K562 (cell line): Measurements from ENCODE around the gene SMIM35.

Source experiments
- ARNT ChIP-seq, 2 experiments: fragments of 450-650 bp; IDR thresholded peaks; 2 replicates each; pipeline ENCODE4 v1.6.1; 2016; ENCODE audit warnings: mild to moderate bottlenecking in 1 of 2
- BHLHE40 ChIP-seq: IDR thresholded peaks from 2 replicates; pipeline ENCODE4 v1.6.1; 2011; ENCODE audit warnings: low read length, improper control_type of control experiment
- HCFC1 ChIP-seq: IDR thresholded peaks from 2 replicates; pipeline ENCODE4 v1.6.1; 2012; ENCODE audit warnings: low read depth, low read length, improper control_type of control experiment
- HDAC2 ChIP-seq: fragments of 450-650 bp; IDR thresholded peaks from 2 replicates; pipeline ENCODE4 v1.6.1; 2016; ENCODE audit warnings: mild to moderate bottlenecking
- JUN ChIP-seq, 2 experiments: sonication (generic) in 1 of 2; formaldehyde crosslinking in 1 of 2; IDR thresholded peaks; 2 replicates each; pipeline versions ENCODE4 v1.6.1 to v1.8.0; 2012 to 2022; ENCODE audit warnings: borderline replicate concordance in 2 of 2, mild to moderate bottlenecking in 2 of 2, improper control_type of control experiment in 1 of 2, low read depth in 1 of 2, low read length in 1 of 2, missing genetic modification reagents in 1 of 2
- PBX2 ChIP-seq, 2 experiments: IDR thresholded peaks in 1 of 2; conservative IDR thresholded peaks in 1 of 2; 2 replicates each; pipeline ENCODE4 v1.6.1; 2016; ENCODE audit warnings: low read depth in 2 of 2, mild to moderate bottlenecking in 1 of 2, missing compliant biosample characterization in 1 of 2, missing genetic modification characterization in 1 of 2, moderate library complexity in 1 of 2
- PHTF2 ChIP-seq: fragments of 250-450 bp; sonication (Bioruptor Pico); IDR thresholded peaks from 2 replicates; pipeline ENCODE4 v1.5.0; 2021; ENCODE audit warnings: mild to moderate bottlenecking
- POLR2AphosphoS2 ChIP-seq: IDR thresholded peaks from 2 replicates; pipeline ENCODE4 v1.6.1; 2012; ENCODE audit warnings: low read length, improper control_type of control experiment
- RFX5 ChIP-seq: IDR thresholded peaks from 2 replicates; pipeline ENCODE4 v1.6.1; 2011; ENCODE audit warnings: low read depth, mild to moderate bottlenecking, improper control_type of control experiment, low read length
- SMARCC2 ChIP-seq: fragments of 450-650 bp; IDR thresholded peaks from 2 replicates; pipeline ENCODE4 v1.6.1; 2017; ENCODE audit warnings: antibody characterized with exemption, moderate library complexity, mild to moderate bottlenecking, low read depth
- USF2 ChIP-seq: sonication (generic); formaldehyde crosslinking; IDR thresholded peaks from 2 replicates; pipeline ENCODE4 v1.5.0; 2020; ENCODE audit warnings: missing genetic modification reagents
- ZBTB7A ChIP-seq: IDR thresholded peaks from 2 replicates; pipeline ENCODE4 v1.6.1; 2011; ENCODE audit warnings: low read depth, mild to moderate bottlenecking, low read length, moderate library complexity, borderline replicate concordance; ENCODE audit not compliant: control insufficient read depth
- TF ChIP-seq, protein P1 (sequence below), 3 experiments: IDR thresholded peaks in 2 of 3; conservative IDR thresholded peaks in 1 of 3; 2 replicates each; pipeline ENCODE4 v1.5.1; 2011 to 2012; ENCODE audit warnings: low read length in 3 of 3, mild to moderate bottlenecking in 3 of 3, control low read depth in 2 of 3, improper control_type of control experiment in 1 of 3, inconsistent platforms in 1 of 3, low read depth in 1 of 3, mixed read lengths in 1 of 3, moderate library complexity in 1 of 3; ENCODE audit not compliant: insufficient read depth in 2 of 3

GRCh38 chr11:118068206-118068944, 18.4 kb downstream of the SMIM35 start:
- TF ChIP-seq POLR2AphosphoS2 (no peak), JUN (IDR thresholded peaks at IDR 0.05; ENCODE audit: borderline replicate concordance, low read depth, low read length) (no peak), JUN (CRISPR knock-in tag; IDR thresholded peaks at IDR 0.05; ENCODE audit: borderline replicate concordance) (no peak), RFX5 (no peak), ZBTB7A (no peak), HDAC2 (no peak), SMARCC2 (no peak), HCFC1 (no peak), PHTF2 (CRISPR knock-in tag) (no peak), PBX2 (CRISPR knock-in tag; IDR thresholded peaks at IDR 0.05; ENCODE audit: low read depth) (no peak), PBX2 (tag; conservative IDR thresholded peaks at IDR 0.05; ENCODE audit: low read depth) (no peak), ARNT (IDR thresholded peaks at IDR 0.05) (no peak), USF2 (CRISPR knock-in tag) (no peak), BHLHE40 (no peak)
- TF ChIP-seq, protein P1, sequence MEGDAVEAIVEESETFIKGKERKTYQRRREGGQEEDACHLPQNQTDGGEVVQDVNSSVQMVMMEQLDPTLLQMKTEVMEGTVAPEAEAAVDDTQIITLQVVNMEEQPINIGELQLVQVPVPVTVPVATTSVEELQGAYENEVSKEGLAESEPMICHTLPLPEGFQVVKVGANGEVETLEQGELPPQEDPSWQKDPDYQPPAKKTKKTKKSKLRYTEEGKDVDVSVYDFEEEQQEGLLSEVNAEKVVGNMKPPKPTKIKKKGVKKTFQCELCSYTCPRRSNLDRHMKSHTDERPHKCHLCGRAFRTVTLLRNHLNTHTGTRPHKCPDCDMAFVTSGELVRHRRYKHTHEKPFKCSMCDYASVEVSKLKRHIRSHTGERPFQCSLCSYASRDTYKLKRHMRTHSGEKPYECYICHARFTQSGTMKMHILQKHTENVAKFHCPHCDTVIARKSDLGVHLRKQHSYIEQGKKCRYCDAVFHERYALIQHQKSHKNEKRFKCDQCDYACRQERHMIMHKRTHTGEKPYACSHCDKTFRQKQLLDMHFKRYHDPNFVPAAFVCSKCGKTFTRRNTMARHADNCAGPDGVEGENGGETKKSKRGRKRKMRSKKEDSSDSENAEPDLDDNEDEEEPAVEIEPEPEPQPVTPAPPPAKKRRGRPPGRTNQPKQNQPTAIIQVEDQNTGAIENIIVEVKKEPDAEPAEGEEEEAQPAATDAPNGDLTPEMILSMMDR (IDR thresholded peaks at IDR 0.05 in 2 of 3, conservative IDR thresholded peaks at IDR 0.05 in 1 of 3; ENCODE audit: insufficient read depth in 2 of 3, low read depth in 1 of 3, low read length in 3 of 3) = peak; percentile 74 to 83 (median 79)
